ENCODE measurements around the gene COL6A2. TPM values are rescaled to one million over a fixed set of nuclear protein-coding genes. Genes with fewer than 3 reads are reported as not detected.

Gene COL6A2
- total and polyA plus RNA-seq, 8 donors, result 15.2 to 135 (median 65.5) TPM

- H3K36me3 ChIP-seq, result no peaks in the 10 kb centered on the region
- no peak for TF ChIP-seq CTCF (IDR thresholded peaks at IDR 0.05)
- no peaks in the 10 kb centered on the region for H3K4me1 ChIP-seq
- no peaks in the 10 kb centered on the region for H3K27me3 ChIP-seq
- DNase-seq (peak in 3 of 6 donors; percentile 16 to 54 (median 41)), FAIRE-seq (no peak), ATAC-seq (no peak)
- H3K4me3 ChIP-seq, result no peak overlapping the region
- intact Hi-C loops (cut with DNase I), result no loop called here
- H3K27ac ChIP-seq, result no peak overlapping the region
- 76 to 87% methylated on average over 20 of the region's 20 CpGs for WGBS, 2 donors
- H3K9me3 ChIP-seq, result no peaks in the 10 kb centered on the region
These were observed 18.4 kb downstream of the COL6A2 start for GRCh38 chr21:46116189-46116775.

- no peak for FAIRE-seq
- TF ChIP-seq CTCF (IDR thresholded peaks at IDR 0.05), result no peak
- intact Hi-C loops (cut with DNase I), result no loop called here
- no peak overlapping the region for H3K4me3 ChIP-seq
- whole genome bisulfite sequencing, 2 donors, result 53 to 82% methylated on average over 23 to 24 of the region's 24 CpGs
- no peaks in the 10 kb centered on the region for H3K27me3 ChIP-seq
- peak in 3 of 6 donors; percentile 10 to 60 (median 46) for DNase-seq
- H3K4me1 ChIP-seq, result no peaks in the 10 kb centered on the region
- H3K27ac ChIP-seq, result no peak overlapping the region
- ATAC-seq, result no peak
- no peaks in the 10 kb centered on the region for H3K9me3 ChIP-seq
- H3K36me3 ChIP-seq, result no peaks in the 10 kb centered on the region
These were observed 19.1 kb downstream of the COL6A2 start for GRCh38 chr21:46116776-46117585.

- Histone ChIP-seq H3K4me1 (no peaks in the 10 kb centered on the region), H3K36me3 (no peaks in the 10 kb centered on the region), H3K9me3 (no peaks in the 10 kb centered on the region), H3K27ac (no peak overlapping the region), H3K4me3 (no peak overlapping the region), H3K27me3 (no peaks in the 10 kb centered on the region)
- FAIRE-seq (no peak), DNase-seq (peak in 4 of 6 donors; percentile 8 to 45 (median 30)), ATAC-seq (no peak)
- WGBS, 2 donors, result 60 to 75% methylated on average over 26 to 29 of the region's 29 CpGs
- intact Hi-C loops (cut with DNase I), result no loop called here
- no peak for TF ChIP-seq CTCF (IDR thresholded peaks at IDR 0.05)
These were observed 19.8 kb downstream of the COL6A2 start for GRCh38 chr21:46117586-46118315.

GRCh38 chr21:46118316-46119143 is 20.6 kb downstream of the COL6A2 start:
- ATAC-seq (no peak), DNase-seq (peak in 3 of 6 donors; percentile 8 to 47 (median 46)), FAIRE-seq (no peak)
- H3K36me3 ChIP-seq, result no peaks in the 10 kb centered on the region
- 58 to 78% methylated on average over 27 of the region's 27 CpGs for WGBS, 2 donors
- intact Hi-C loops (cut with DNase I), result no loop called here
- H3K27ac ChIP-seq, result no peak overlapping the region
- H3K4me3 ChIP-seq, result no peak overlapping the region
- H3K27me3 ChIP-seq, result no peaks in the 10 kb centered on the region
- no peaks in the 10 kb centered on the region for H3K4me1 ChIP-seq
- no peaks in the 10 kb centered on the region for H3K9me3 ChIP-seq
- no peak for TF ChIP-seq CTCF (IDR thresholded peaks at IDR 0.05)
